Osteocyte (in vitro differentiated cells): ENCODE results near the gene OXCT1. TPM values are rescaled to one million over a fixed set of nuclear protein-coding genes. Genes with fewer than 3 reads are reported as not detected.
A peak's percentile ranks its signal among the peaks of the same experiment; 100 is the strongest.

ENCODE experiments used
- DNase-seq: peaks from one replicate; pipeline ENCODE4 v3.0.0; 2021; ENCODE audit warnings: mixed read lengths; ENCODE audit not compliant: unreplicated experiment; ENCODE audit errors: extremely low spot score
- H3K27ac Mint-ChIP-seq: one replicate; pipeline ENCODE4 v1.8.0; 2021; ENCODE audit warnings: mild to moderate bottlenecking, mixed read lengths; ENCODE audit not compliant: unreplicated experiment
- H3K27me3 Mint-ChIP-seq: one replicate; pipeline ENCODE4 v1.8.0; 2021; ENCODE audit warnings: mixed read lengths; ENCODE audit not compliant: unreplicated experiment
- H3K36me3 Mint-ChIP-seq: one replicate; pipeline ENCODE4 v1.8.0; 2021; ENCODE audit warnings: mixed read lengths; ENCODE audit not compliant: unreplicated experiment
- H3K4me1 Mint-ChIP-seq: one replicate; pipeline ENCODE4 v1.8.0; 2021; ENCODE audit warnings: mixed read lengths; ENCODE audit not compliant: unreplicated experiment
- H3K4me3 Mint-ChIP-seq: one replicate; pipeline ENCODE4 v1.8.0; 2021; ENCODE audit warnings: mild to moderate bottlenecking, moderate library complexity, mixed read lengths; ENCODE audit not compliant: unreplicated experiment
- H3K9me3 Mint-ChIP-seq: one replicate; pipeline ENCODE4 v1.8.0; 2021; ENCODE audit warnings: mixed read lengths; ENCODE audit not compliant: unreplicated experiment
- CTCF ChIP-seq: fragments of 200-600 bp; sonication (generic); IDR thresholded peaks from 2 replicates; pipeline ENCODE4 v1.5.0; 2021; ENCODE audit warnings: antibody characterized with exemption, mild to moderate bottlenecking, moderate library complexity
- total RNA-seq: library from RNA; stranded (reverse); gene quantifications from 2 replicates; pipeline ENCODE4 v1.2.1, GENCODE V29; 2021

OXCT1 gene
- total RNA-seq, 1 donor from 2014 or later = 41.9 TPM

GRCh38 chr5:41788941-41789368 is 81.3 kb downstream of the OXCT1 start:
- peak overlapping the region; percentile 41 for H3K4me3 Mint-ChIP-seq
- no peaks in the 10 kb centered on the region for H3K9me3 Mint-ChIP-seq
- H3K27ac Mint-ChIP-seq = peak overlapping the region; percentile 91
- DNase-seq = no peak
- H3K27me3 Mint-ChIP-seq = no peaks in the 10 kb centered on the region
- H3K4me1 Mint-ChIP-seq = peaks cover 94% of the 10 kb centered on the region
- TF ChIP-seq CTCF = no peak
- peaks cover 5% of the 10 kb centered on the region for H3K36me3 Mint-ChIP-seq

GRCh38 chr5:41787265-41787664 is 83.0 kb downstream of the OXCT1 start:
- H3K36me3 Mint-ChIP-seq = peaks cover 14% of the 10 kb centered on the region
- H3K4me3 Mint-ChIP-seq = peak overlapping the region; percentile 6
- no peaks in the 10 kb centered on the region for H3K9me3 Mint-ChIP-seq
- no peak for DNase-seq
- peaks cover 81% of the 10 kb centered on the region for H3K4me1 Mint-ChIP-seq
- no peak for TF ChIP-seq CTCF
- H3K27me3 Mint-ChIP-seq = no peaks in the 10 kb centered on the region
- H3K27ac Mint-ChIP-seq = peak overlapping the region; percentile 91

- H3K9me3 Mint-ChIP-seq = no peaks in the 10 kb centered on the region
- H3K27ac Mint-ChIP-seq = peak overlapping the region; percentile 91
- peaks cover 24% of the 10 kb centered on the region for H3K36me3 Mint-ChIP-seq
- DNase-seq = no peak
- peaks cover 71% of the 10 kb centered on the region for H3K4me1 Mint-ChIP-seq
- H3K4me3 Mint-ChIP-seq = no peak overlapping the region
- H3K27me3 Mint-ChIP-seq = no peaks in the 10 kb centered on the region
- no peak for TF ChIP-seq CTCF
Measured at GRCh38 chr5:41785061-41785460, 85.2 kb downstream of the OXCT1 start.

- no peak for TF ChIP-seq CTCF
- H3K27ac Mint-ChIP-seq = no peak overlapping the region
- DNase-seq = no peak
- no peak overlapping the region for H3K4me3 Mint-ChIP-seq
- H3K9me3 Mint-ChIP-seq = no peaks in the 10 kb centered on the region
- peaks cover 27% of the 10 kb centered on the region for H3K4me1 Mint-ChIP-seq
- no peaks in the 10 kb centered on the region for H3K27me3 Mint-ChIP-seq
- H3K36me3 Mint-ChIP-seq = peaks cover 23% of the 10 kb centered on the region
Measured at GRCh38 chr5:41778410-41778809, 91.8 kb downstream of the OXCT1 start.

GRCh38 chr5:41776435-41776834 is 93.8 kb downstream of the OXCT1 start:
- peaks cover 16% of the 10 kb centered on the region for H3K36me3 Mint-ChIP-seq
- H3K27me3 Mint-ChIP-seq = no peaks in the 10 kb centered on the region
- H3K27ac Mint-ChIP-seq = peak overlapping the region; percentile 73
- no peaks in the 10 kb centered on the region for H3K9me3 Mint-ChIP-seq
- DNase-seq = no peak
- H3K4me1 Mint-ChIP-seq = peaks cover 34% of the 10 kb centered on the region
- TF ChIP-seq CTCF = no peak
- H3K4me3 Mint-ChIP-seq = no peak overlapping the region
